ENCODE results near the gene PAFAH1B2. TPM values are rescaled to one million over a fixed set of nuclear protein-coding genes. Genes with fewer than 3 reads are reported as not detected.

PAFAH1B2 gene, protein sequence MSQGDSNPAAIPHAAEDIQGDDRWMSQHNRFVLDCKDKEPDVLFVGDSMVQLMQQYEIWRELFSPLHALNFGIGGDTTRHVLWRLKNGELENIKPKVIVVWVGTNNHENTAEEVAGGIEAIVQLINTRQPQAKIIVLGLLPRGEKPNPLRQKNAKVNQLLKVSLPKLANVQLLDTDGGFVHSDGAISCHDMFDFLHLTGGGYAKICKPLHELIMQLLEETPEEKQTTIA
- 152 and 156 TPM in 2 replicates for total RNA-seq

DNA sequence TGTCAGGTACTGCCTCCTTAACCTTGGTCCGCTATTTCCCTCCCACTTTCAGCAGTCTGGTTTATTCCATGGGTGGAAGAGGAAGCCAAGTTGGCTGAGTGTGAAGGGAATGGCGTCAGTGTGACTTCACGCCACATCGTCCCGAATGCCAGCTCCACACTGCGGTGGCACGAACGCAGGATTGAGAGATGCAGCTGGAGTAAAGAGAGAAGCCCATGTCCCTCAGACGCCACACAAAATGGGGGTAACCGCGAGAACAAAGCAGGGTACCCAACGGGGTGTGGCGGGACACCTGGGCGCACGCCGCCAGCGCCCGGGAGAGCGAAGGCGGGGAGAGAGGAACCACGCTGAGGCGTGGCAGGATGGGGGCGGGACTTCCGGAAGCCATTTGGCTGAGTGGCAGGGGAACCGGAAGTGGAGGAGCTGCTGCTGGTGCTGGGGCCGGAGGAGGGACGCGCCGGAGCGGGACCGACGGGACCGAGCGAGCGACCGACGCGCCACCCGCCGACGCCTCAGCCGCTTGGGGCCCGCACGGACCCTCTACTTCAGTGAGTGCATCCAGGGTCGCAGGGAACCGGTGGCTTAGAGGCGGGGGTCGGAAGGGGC lies at the start of gene PAFAH1B2:
TSS of gene PAFAH1B2 (plus strand) at position 417 of the 606 bp plus-strand sequence. CDS start 8,161 bp downstream, outside the sequence.

DNA sequence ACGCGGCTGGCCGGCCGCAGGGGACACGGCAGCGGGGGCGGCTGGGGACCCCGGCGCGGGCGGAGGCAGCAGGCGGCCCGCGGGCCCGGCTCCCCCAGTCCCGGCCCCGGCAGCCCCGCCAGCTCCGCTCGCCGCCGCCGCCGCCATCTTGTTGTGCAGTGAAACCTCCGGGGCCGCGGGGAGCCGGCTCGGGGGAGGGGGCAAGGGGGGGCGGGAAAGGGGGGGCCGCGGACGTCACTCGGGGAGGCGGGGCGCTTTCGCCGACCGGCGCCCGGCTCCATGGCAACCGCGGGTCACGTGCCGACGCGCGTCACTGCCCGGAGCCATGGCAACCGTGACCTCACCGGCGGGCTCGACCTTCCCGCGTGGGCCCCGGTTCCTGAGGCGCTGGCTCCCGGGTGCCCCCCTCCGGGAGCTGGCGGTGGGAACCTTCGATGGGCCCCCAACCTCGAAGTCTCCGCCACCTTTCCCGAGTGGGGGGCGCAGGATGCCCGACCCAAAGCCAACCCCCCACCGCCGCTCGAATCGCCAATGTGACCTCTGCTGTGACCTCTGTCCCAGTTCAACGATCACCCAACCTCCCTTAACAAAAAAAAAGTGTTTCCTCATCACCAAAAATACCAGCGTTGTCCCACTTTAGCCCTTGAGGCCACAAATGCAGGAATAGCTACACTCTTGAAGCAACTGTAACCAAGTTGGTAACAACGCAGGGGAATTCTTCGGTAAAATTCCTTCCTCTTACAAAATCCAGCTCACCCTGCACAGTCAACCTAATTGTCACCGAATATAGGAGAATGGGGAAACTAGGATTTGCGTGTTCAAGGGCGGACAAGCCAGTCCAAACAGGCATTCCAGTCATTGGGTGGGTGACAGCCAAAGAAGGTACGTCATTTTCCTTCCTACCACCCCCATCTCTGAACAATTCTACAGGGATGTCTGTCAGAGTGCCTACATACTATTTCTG lies 45.5 kb upstream of the PAFAH1B2 start, which contains the start of gene SIK3:
TSS of gene SIK3 (minus strand) at position 160 of the 964 bp plus-strand sequence. CDS start at position 147, 13 bp downstream.

DNA sequence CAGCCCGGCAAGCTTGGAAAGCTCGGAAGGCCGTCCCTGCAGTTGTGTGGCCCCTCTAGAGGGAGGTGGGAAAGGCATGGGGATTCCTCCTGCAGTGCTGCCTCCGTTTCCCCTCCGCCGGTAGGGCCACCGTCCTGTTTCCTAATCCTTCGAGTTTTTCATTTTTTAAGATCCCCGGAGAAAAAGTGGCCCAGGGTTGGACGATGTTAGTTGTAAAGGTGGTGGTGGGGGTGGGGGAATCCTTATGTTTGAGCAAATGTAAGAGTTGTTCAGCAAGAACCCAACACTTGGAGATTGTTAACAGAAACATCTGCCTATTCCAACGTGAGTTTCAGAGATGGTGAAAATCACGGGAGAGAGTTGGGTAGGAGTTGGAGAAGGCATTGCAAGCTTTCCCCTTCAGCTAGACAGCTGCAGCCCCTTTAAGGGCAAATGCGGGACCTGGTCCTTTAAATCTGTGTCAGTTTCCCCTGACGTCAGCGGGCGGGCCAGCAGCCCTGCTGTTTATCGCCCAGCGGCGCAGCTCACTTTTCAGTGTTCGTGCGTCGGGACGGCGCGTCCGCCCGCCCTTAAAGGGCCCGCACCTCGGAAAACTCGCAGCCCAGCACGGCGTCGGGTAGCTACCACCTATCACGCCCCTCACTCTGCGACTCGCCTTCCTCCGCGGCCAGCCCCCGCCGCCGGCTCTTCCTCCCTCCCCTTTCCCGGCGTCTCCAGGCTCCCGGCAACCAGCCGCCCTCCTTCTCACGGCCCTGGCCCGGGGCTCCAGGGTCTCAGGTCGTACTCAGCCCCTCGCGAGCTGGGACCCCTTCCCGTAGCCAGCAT lies 34.3 kb downstream of the PAFAH1B2 start, which contains the start of gene SIDT2:
TSS of gene SIDT2 (plus strand) at position 534 of the 825 bp plus-strand sequence. CDS start 521 bp downstream, outside the sequence.

DNA sequence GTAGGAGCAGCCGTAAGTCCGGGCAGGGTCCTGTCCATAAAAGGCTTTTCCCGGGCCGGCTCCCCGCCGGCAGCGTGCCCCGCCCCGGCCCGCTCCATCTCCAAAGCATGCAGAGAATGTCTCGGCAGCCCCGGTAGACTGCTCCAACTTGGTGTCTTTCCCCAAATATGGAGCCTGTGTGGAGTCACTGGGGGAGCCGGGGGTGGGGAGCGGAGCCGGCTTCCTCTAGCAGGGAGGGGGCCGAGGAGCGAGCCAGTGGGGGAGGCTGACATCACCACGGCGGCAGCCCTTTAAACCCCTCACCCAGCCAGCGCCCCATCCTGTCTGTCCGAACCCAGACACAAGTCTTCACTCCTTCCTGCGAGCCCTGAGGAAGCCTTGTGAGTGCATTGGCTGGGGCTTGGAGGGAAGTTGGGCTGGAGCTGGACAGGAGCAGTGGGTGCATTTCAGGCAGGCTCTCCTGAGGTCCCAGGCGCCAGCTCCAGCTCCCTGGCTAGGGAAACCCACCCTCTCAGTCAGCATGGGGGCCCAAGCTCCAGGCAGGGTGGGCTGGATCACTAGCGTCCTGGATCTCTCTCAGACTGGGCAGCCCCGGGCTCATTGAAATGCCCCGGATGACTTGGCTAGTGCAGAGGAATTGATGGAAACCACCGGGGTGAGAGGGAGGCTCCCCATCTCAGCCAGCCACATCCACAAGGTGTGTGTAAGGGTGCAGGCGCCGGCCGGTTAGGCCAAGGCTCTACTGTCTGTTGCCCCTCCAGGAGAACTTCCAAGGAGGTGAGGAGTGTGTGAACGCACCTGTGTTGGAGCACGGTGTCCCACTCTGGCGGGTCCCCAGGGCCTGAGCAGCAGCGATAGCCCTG lies 55.2 kb downstream of the PAFAH1B2 start, which contains the start of gene TAGLN:
TSS of gene TAGLN (plus strand) at position 318 of the 863 bp plus-strand sequence. CDS start 3,644 bp downstream, outside the sequence.

Other genes starting within 250 kb of the PAFAH1B2 start
- gene SIK3, start 45.9 kb upstream of the PAFAH1B2 start, total RNA-seq = 35.2 and 36.7 TPM in 2 replicates
- 29.8 and 32.0 TPM in 2 replicates for gene SIDT2, start 34.5 kb downstream of the PAFAH1B2 start, total RNA-seq
- 2,107 and 2,771 TPM in 2 replicates for gene TAGLN, start 55.1 kb downstream of the PAFAH1B2 start, total RNA-seq
- 47.7 and 55.2 TPM in 2 replicates for gene PCSK7, start 87.8 kb downstream of the PAFAH1B2 start, total RNA-seq
- 13.8 and 16.2 TPM in 2 replicates for gene RNF214, start 88.4 kb downstream of the PAFAH1B2 start, total RNA-seq
- 3.9 and 5.5 TPM in 2 replicates for gene BACE1-AS, start 147.1 kb downstream of the PAFAH1B2 start, total RNA-seq
- gene BACE1, start 172.0 kb downstream of the PAFAH1B2 start, total RNA-seq = 39.3 and 45.1 TPM in 2 replicates
- gene CEP164, start 183.6 kb downstream of the PAFAH1B2 start, total RNA-seq = 34.9 and 43.2 TPM in 2 replicates

Measured in hair follicle dermal papilla cell (primary cell).